Measurements from ENCODE around the gene TTC22.

DNA sequence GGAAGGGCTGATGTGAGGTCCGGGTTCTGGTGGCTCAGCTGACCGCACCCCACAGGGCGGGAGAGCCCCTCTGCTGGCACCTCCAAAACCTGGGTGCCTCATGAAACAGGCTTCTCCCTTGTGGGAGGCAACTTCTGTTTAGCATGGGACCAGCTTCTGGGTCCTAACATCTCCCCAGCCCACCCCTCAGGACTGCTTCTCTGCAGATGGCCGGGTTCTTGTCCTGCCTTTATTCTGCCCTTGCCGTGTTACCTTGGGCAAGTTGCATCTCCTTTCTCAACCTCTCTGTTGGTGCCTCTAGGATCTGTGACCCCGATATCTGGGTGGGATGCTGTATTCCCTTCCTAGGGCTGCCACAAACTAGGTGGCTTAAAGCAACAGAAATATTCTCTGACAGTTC, 15.0 kb upstream of the TTC22 start:
- TF ChIP-seq, protein P1, sequence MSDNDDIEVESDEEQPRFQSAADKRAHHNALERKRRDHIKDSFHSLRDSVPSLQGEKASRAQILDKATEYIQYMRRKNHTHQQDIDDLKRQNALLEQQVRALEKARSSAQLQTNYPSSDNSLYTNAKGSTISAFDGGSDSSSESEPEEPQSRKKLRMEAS (IDR thresholded peaks at IDR 0.05): no peak
- TF ChIP-seq, protein P2, sequence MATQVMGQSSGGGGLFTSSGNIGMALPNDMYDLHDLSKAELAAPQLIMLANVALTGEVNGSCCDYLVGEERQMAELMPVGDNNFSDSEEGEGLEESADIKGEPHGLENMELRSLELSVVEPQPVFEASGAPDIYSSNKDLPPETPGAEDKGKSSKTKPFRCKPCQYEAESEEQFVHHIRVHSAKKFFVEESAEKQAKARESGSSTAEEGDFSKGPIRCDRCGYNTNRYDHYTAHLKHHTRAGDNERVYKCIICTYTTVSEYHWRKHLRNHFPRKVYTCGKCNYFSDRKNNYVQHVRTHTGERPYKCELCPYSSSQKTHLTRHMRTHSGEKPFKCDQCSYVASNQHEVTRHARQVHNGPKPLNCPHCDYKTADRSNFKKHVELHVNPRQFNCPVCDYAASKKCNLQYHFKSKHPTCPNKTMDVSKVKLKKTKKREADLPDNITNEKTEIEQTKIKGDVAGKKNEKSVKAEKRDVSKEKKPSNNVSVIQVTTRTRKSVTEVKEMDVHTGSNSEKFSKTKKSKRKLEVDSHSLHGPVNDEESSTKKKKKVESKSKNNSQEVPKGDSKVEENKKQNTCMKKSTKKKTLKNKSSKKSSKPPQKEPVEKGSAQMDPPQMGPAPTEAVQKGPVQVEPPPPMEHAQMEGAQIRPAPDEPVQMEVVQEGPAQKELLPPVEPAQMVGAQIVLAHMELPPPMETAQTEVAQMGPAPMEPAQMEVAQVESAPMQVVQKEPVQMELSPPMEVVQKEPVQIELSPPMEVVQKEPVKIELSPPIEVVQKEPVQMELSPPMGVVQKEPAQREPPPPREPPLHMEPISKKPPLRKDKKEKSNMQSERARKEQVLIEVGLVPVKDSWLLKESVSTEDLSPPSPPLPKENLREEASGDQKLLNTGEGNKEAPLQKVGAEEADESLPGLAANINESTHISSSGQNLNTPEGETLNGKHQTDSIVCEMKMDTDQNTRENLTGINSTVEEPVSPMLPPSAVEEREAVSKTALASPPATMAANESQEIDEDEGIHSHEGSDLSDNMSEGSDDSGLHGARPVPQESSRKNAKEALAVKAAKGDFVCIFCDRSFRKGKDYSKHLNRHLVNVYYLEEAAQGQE (IDR thresholded peaks at IDR 0.05; ENCODE audit: low read depth): no peak
- TF ChIP-seq CEBPB (IDR thresholded peaks at IDR 0.05) (no peak), TEAD4 (IDR thresholded peaks at IDR 0.05) (no peak), YY1 (IDR thresholded peaks at IDR 0.05; ENCODE audit: low read depth) (no peak), EP300 (IDR thresholded peaks at IDR 0.05; ENCODE audit: borderline replicate concordance) (no peak), FOXM1 (IDR thresholded peaks at IDR 0.05; ENCODE audit: borderline replicate concordance, low read depth) (no peak), TAF1 (IDR thresholded peaks at IDR 0.05; ENCODE audit: low read depth) (no peak), NFIC (IDR thresholded peaks at IDR 0.05) (no peak), RAD21 (IDR thresholded peaks at IDR 0.05; ENCODE audit: low read depth) (no peak)

Measured in Ishikawa (cell line).